Type B pancreatic cell (in vitro differentiated cells): ENCODE results near the gene RAB38. TPM values are rescaled to one million over a fixed set of nuclear protein-coding genes. Genes with fewer than 3 reads are reported as not detected.

Experiments used
- DNase-seq: peaks from one replicate; pipeline ENCODE4 v3.0.0; 2021; ENCODE audit warnings: mixed read lengths; ENCODE audit not compliant: unreplicated experiment; ENCODE audit errors: extremely low spot score
- H3K27ac Mint-ChIP-seq: 2 replicates; pipeline ENCODE4 v1.8.0; 2021; ENCODE audit warnings: mild to moderate bottlenecking, mixed read lengths
- H3K27me3 Mint-ChIP-seq: 2 replicates; pipeline ENCODE4 v1.8.0; 2021; ENCODE audit warnings: mixed read lengths
- H3K36me3 Mint-ChIP-seq: 2 replicates; pipeline ENCODE4 v1.8.0; 2021; ENCODE audit warnings: mixed read lengths
- H3K4me1 Mint-ChIP-seq: one replicate; pipeline ENCODE4 v1.8.0; 2021; ENCODE audit warnings: mixed read lengths; ENCODE audit not compliant: unreplicated experiment
- H3K4me3 Mint-ChIP-seq: 2 replicates; pipeline ENCODE4 v1.8.0; 2021; ENCODE audit warnings: mild to moderate bottlenecking, mixed read lengths
- H3K9me3 Mint-ChIP-seq: 2 replicates; pipeline ENCODE4 v1.8.0; 2021; ENCODE audit warnings: mixed read lengths
- CTCF ChIP-seq: fragments of 200-600 bp; sonication (generic); conservative IDR thresholded peaks from 2 replicates; pipeline ENCODE4 v1.5.0; 2021; ENCODE audit warnings: antibody characterized with exemption, mild to moderate bottlenecking
- total RNA-seq: library from RNA; stranded (reverse); gene quantifications from 2 replicates; pipeline ENCODE4 v1.2.1, GENCODE V29; 2021; ENCODE audit warnings: low replicate concordance

RAB38 gene
- total RNA-seq, 1 donor from 2014 or later = 16.8 TPM

DNA sequence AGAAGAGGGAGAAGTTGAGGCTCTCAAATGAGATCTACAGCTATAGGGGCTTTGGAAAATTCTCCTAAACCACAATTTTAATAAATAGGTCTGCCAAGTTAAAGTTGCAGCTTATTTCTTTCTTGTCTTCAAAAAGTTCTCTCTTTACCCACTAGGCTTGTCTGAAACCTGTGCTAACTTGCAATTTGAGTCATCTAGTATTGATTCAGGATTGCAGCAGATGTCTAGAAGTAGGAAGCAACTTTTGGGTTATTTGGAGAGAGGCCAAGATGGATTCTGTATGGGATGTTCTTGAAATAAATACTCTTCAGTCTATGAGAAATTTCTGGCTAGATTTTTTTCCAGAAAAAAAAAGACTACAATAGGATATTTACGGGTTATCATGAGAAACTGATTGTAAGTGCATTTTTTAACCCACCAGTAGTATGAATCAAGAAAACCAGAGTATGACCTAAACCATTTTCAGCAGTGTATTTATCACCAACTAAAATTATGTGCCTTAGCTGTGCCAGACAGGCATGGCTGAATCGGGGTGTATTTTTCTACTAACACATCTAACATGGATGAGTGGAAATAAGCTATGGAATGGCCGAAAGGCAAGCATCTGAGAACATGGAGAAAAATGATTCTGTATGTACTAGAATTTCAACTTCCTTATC is 4.9 kb upstream of the RAB38 start:
- Mint-ChIP-seq H3K36me3 (no peaks in the 10 kb centered on the region), H3K4me3 (no peak overlapping the region), H3K27me3 (peaks cover 4% of the 10 kb centered on the region), H3K4me1 (peaks cover 14% of the 10 kb centered on the region), H3K27ac (no peak overlapping the region), H3K9me3 (no peaks in the 10 kb centered on the region)
- peak; percentile 18 for TF ChIP-seq CTCF
- DNase-seq = no peak

GRCh38 chr11:88179141-88179540 is 3.9 kb upstream of the RAB38 start:
- Mint-ChIP-seq H3K36me3 (no peaks in the 10 kb centered on the region), H3K9me3 (no peaks in the 10 kb centered on the region), H3K4me1 (peaks cover 14% of the 10 kb centered on the region), H3K4me3 (no peak overlapping the region), H3K27me3 (peaks cover 4% of the 10 kb centered on the region), H3K27ac (no peak overlapping the region)
- TF ChIP-seq CTCF = no peak
- DNase-seq = no peak

- H3K36me3 Mint-ChIP-seq = no peaks in the 10 kb centered on the region
- no peak overlapping the region for H3K27ac Mint-ChIP-seq
- peaks cover 14% of the 10 kb centered on the region for H3K4me1 Mint-ChIP-seq
- peaks cover 4% of the 10 kb centered on the region for H3K27me3 Mint-ChIP-seq
- no peak for TF ChIP-seq CTCF
- no peak overlapping the region for H3K4me3 Mint-ChIP-seq
- no peaks in the 10 kb centered on the region for H3K9me3 Mint-ChIP-seq
- no peak for DNase-seq
These were observed 2.9 kb upstream of the RAB38 start for GRCh38 chr11:88178191-88178590.

DNA sequence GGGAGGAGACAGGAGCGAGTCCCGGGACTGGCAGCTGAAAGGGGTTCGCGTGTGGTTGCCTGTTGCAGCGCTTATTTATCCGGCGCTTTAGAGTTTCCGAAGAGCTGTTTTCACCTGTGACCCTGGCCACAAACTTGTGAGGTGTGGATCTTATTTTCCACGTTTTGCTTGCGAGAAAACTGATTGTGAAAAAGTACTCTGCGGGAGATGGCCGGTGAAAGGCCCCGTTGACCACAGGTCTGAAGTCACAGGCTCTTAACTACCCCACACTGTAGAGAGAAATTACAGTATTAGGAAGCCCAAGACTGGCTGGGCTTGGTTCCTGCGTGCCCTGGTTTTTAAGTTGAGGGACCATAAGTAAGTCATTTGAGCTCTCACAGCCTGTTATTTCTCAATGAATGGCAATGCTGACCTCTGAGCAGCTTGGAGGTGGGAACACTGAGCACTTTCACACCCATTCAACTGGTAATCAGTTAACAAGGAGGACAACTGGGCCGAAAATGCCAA is 379 bp upstream of the RAB38 start:
- H3K36me3 Mint-ChIP-seq = no peaks in the 10 kb centered on the region
- peak overlapping the region; percentile 87 for H3K27ac Mint-ChIP-seq
- H3K4me1 Mint-ChIP-seq = peaks cover 14% of the 10 kb centered on the region
- no peak for TF ChIP-seq CTCF
- H3K9me3 Mint-ChIP-seq = no peaks in the 10 kb centered on the region
- no peak for DNase-seq
- H3K4me3 Mint-ChIP-seq = peak overlapping the region; percentile 92
- H3K27me3 Mint-ChIP-seq = peaks cover 4% of the 10 kb centered on the region

DNA sequence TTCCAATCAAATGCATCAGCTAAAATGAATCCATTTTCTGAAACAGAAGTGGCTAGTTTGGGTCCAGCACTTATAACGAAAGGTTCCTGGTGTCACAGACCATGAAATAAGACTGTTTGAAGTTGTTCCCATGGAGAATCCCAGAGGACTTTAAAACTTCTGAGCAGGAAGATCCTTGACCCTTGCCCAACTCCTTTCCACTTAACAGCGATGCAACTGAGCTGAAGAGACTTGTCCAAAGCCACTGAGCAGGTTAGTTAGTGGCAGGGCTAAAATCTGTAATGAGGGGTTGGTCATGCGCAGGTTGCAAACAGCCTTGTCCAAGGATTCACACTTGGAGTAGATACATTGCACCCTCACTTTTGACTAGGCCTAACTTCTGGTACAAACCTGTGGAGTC is 1.3 kb downstream of the RAB38 start:
- H3K36me3 Mint-ChIP-seq = peaks cover 4% of the 10 kb centered on the region
- peaks cover 4% of the 10 kb centered on the region for H3K27me3 Mint-ChIP-seq
- no peak for TF ChIP-seq CTCF
- H3K4me1 Mint-ChIP-seq = peaks cover 10% of the 10 kb centered on the region
- H3K27ac Mint-ChIP-seq = peak overlapping the region; percentile 87
- H3K9me3 Mint-ChIP-seq = peaks cover 2% of the 10 kb centered on the region
- peak overlapping the region; percentile 92 for H3K4me3 Mint-ChIP-seq
- DNase-seq = no peak
